ENCODE results near the gene TRIM67. TPM values are rescaled to one million over a fixed set of nuclear protein-coding genes. Genes with fewer than 3 reads are reported as not detected.

The TRIM67 gene
- total RNA-seq, 1 experiment from 2014 or later, result 0.08 TPM

- intact Hi-C loops (cut with micrococcal nuclease; ENCODE audit: unreplicated experiment), result no loop called here
- no peak overlapping the region for H3K27ac ChIP-seq (ENCODE audit: low read length)
- H3K4me1 ChIP-seq (ENCODE audit: control insufficient read depth, insufficient read depth, low read length), result no peaks in the 10 kb centered on the region
- no TSS peak for BruUV-seq (replicated peaks)
- ATAC-seq (peak; percentile 83), DNase-seq (ENCODE audit: low read depth, low spot score) (no peak)
- H3K27me3 ChIP-seq (ENCODE audit: control insufficient read depth, insufficient read depth, low read length), result no peaks in the 10 kb centered on the region
- TF ChIP-seq TCF7L2 (IDR thresholded peaks at IDR 0.05; ENCODE audit: low read depth, low read length) (no peak), SIN3A (IDR thresholded peaks at IDR 0.05; ENCODE audit: borderline replicate concordance, insufficient read depth, low read depth, low read length) (no peak), POLR2AphosphoS5 (IDR thresholded peaks at IDR 0.05; ENCODE audit: low read depth, low read length) (no peak), REST (IDR thresholded peaks at IDR 0.05; ENCODE audit: insufficient read depth in 1 of 2, low read depth in 2 of 2, low read length in 1 of 2) (no peak)
- TF ChIP-seq, protein P1, sequence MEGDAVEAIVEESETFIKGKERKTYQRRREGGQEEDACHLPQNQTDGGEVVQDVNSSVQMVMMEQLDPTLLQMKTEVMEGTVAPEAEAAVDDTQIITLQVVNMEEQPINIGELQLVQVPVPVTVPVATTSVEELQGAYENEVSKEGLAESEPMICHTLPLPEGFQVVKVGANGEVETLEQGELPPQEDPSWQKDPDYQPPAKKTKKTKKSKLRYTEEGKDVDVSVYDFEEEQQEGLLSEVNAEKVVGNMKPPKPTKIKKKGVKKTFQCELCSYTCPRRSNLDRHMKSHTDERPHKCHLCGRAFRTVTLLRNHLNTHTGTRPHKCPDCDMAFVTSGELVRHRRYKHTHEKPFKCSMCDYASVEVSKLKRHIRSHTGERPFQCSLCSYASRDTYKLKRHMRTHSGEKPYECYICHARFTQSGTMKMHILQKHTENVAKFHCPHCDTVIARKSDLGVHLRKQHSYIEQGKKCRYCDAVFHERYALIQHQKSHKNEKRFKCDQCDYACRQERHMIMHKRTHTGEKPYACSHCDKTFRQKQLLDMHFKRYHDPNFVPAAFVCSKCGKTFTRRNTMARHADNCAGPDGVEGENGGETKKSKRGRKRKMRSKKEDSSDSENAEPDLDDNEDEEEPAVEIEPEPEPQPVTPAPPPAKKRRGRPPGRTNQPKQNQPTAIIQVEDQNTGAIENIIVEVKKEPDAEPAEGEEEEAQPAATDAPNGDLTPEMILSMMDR (IDR thresholded peaks at IDR 0.05), result no peak
- in situ Hi-C loops (cut with HindIII; ENCODE audit: low pct_unique_long_range_greater_than_20kb, low sequenced_read_pairs), result no loop called here
- POLR2A ChIA-PET, result no interaction called here
- CTCF ChIA-PET, result no interaction called here
- no peaks in the 10 kb centered on the region for H3K9me3 ChIP-seq (ENCODE audit: control insufficient read depth, insufficient read depth, low read depth, low read length)
- H3K36me3 ChIP-seq (ENCODE audit: control insufficient read depth, insufficient read depth, low read length), result no peaks in the 10 kb centered on the region
- H3K4me3 ChIP-seq (ENCODE audit: low read depth in 2 of 2, low read length in 2 of 2), result no peak overlapping the region
Measured at GRCh38 chr1:231139659-231140654, 21.9 kb upstream of the TRIM67 start.

- no peak overlapping the region for H3K4me3 ChIP-seq (ENCODE audit: low read depth in 2 of 2, low read length in 2 of 2)
- in situ Hi-C loops (cut with HindIII; ENCODE audit: low pct_unique_long_range_greater_than_20kb, low sequenced_read_pairs) (no loop called here), intact Hi-C loops (cut with micrococcal nuclease; ENCODE audit: unreplicated experiment) (no loop called here)
- H3K27ac ChIP-seq (ENCODE audit: low read length), result no peak overlapping the region
- no peak for DNase-seq (ENCODE audit: low read depth, low spot score)
- no peaks in the 10 kb centered on the region for H3K4me1 ChIP-seq (ENCODE audit: control insufficient read depth, insufficient read depth, low read length)
- ChIA-PET CTCF (no interaction called here), POLR2A (no interaction called here)
- no peaks in the 10 kb centered on the region for H3K27me3 ChIP-seq (ENCODE audit: control insufficient read depth, insufficient read depth, low read length)
- H3K36me3 ChIP-seq (ENCODE audit: control insufficient read depth, insufficient read depth, low read length), result no peaks in the 10 kb centered on the region
- TF ChIP-seq POLR2AphosphoS5 (IDR thresholded peaks at IDR 0.05; ENCODE audit: low read depth, low read length) (no peak), REST (IDR thresholded peaks at IDR 0.05; ENCODE audit: insufficient read depth in 1 of 2, low read depth in 2 of 2, low read length in 1 of 2) (no peak), SIN3A (IDR thresholded peaks at IDR 0.05; ENCODE audit: borderline replicate concordance, insufficient read depth, low read depth, low read length) (no peak), TCF7L2 (IDR thresholded peaks at IDR 0.05; ENCODE audit: low read depth, low read length) (no peak)
- no peaks in the 10 kb centered on the region for H3K9me3 ChIP-seq (ENCODE audit: control insufficient read depth, insufficient read depth, low read depth, low read length)
- no TSS peak for BruUV-seq (replicated peaks)
- no peak for ATAC-seq
Measured at GRCh38 chr1:231144416-231145193, 17.3 kb upstream of the TRIM67 start.

All from Panc1 (cell line).